Measurements from ENCODE around the gene RAB44. TPM values are rescaled to one million over a fixed set of nuclear protein-coding genes. Genes with fewer than 3 reads are reported as not detected.

The RAB44 gene
- polyA plus RNA-seq, 4 donors = 0.07 to 0.22 (median 0.18) TPM; not detected in 1

- DNase-seq (no peak), FAIRE-seq (no peak)
- H3K4me1 ChIP-seq (ENCODE audit: control insufficient read depth in 3 of 3, insufficient read depth in 2 of 3, low read depth in 1 of 3, low read length in 2 of 3) = peaks cover 0 to 20% (median 3%) of the 10 kb centered on the region in 3 donors
- no peaks in the 10 kb centered on the region for H3K36me3 ChIP-seq (ENCODE audit: control insufficient read depth in 3 of 3, insufficient read depth in 2 of 3, low read depth in 1 of 3, low read length in 3 of 3)
- H3K27ac ChIP-seq (ENCODE audit: low read depth in 1 of 3, low read length in 2 of 3) = no peak overlapping the region
- WGBS, 3 donors = 64 to 79% (median 72%) methylated on average over 5 of the region's 5 CpGs
- H3K9me3 ChIP-seq (ENCODE audit: control insufficient read depth in 2 of 2, insufficient read depth in 1 of 2, low read depth in 1 of 2, low read length in 1 of 2) = no peaks in the 10 kb centered on the region
- no peaks in the 10 kb centered on the region for H3K27me3 ChIP-seq (ENCODE audit: control insufficient read depth in 3 of 3, insufficient read depth in 3 of 3, low read length in 3 of 3)
- no peak overlapping the region for H3K4me3 ChIP-seq (ENCODE audit: low read depth in 1 of 3, low read length in 3 of 3)
These were observed 80.2 kb downstream of the RAB44 start for GRCh38 chr6:36777801-36778200.

GRCh38 chr6:36779227-36779626 is 81.6 kb downstream of the RAB44 start:
- 75 to 83% (median 79%) methylated on average over 5 of the region's 5 CpGs for WGBS, 3 donors
- Histone ChIP-seq H3K4me3 (ENCODE audit: low read depth in 1 of 3, low read length in 3 of 3) (no peak overlapping the region), H3K4me1 (ENCODE audit: control insufficient read depth in 3 of 3, insufficient read depth in 2 of 3, low read depth in 1 of 3, low read length in 2 of 3) (peaks cover 0 to 20% (median 3%) of the 10 kb centered on the region in 3 donors), H3K36me3 (ENCODE audit: control insufficient read depth in 3 of 3, insufficient read depth in 2 of 3, low read depth in 1 of 3, low read length in 3 of 3) (no peaks in the 10 kb centered on the region), H3K27ac (ENCODE audit: low read depth in 1 of 3, low read length in 2 of 3) (no peak overlapping the region), H3K27me3 (ENCODE audit: control insufficient read depth in 3 of 3, insufficient read depth in 3 of 3, low read length in 3 of 3) (no peaks in the 10 kb centered on the region), H3K9me3 (ENCODE audit: control insufficient read depth in 2 of 2, insufficient read depth in 1 of 2, low read depth in 1 of 2, low read length in 1 of 2) (no peaks in the 10 kb centered on the region)
- no peak for DNase-seq
- FAIRE-seq = no peak

- WGBS, 3 donors = 11 to 43% (median 19%) methylated on average over 11 of the region's 11 CpGs
- Histone ChIP-seq H3K9me3 (ENCODE audit: control insufficient read depth in 2 of 2, insufficient read depth in 1 of 2, low read depth in 1 of 2, low read length in 1 of 2) (no peaks in the 10 kb centered on the region), H3K4me3 (ENCODE audit: low read depth in 1 of 3, low read length in 3 of 3) (no peak overlapping the region), H3K4me1 (ENCODE audit: control insufficient read depth in 3 of 3, insufficient read depth in 2 of 3, low read depth in 1 of 3, low read length in 2 of 3) (peaks cover 0 to 20% (median 3%) of the 10 kb centered on the region in 3 donors), H3K27me3 (ENCODE audit: control insufficient read depth in 3 of 3, insufficient read depth in 3 of 3, low read length in 3 of 3) (no peaks in the 10 kb centered on the region), H3K36me3 (ENCODE audit: control insufficient read depth in 3 of 3, insufficient read depth in 2 of 3, low read depth in 1 of 3, low read length in 3 of 3) (no peaks in the 10 kb centered on the region), H3K27ac (ENCODE audit: low read depth in 1 of 3, low read length in 2 of 3) (peak overlapping the region in 1 of 3 donors; percentile 0)
- no peak for FAIRE-seq
- DNase-seq = peak; percentile 70 to 78
These were observed 83.0 kb downstream of the RAB44 start for GRCh38 chr6:36780442-36781177.

- Histone ChIP-seq H3K9me3 (ENCODE audit: control insufficient read depth in 2 of 2, insufficient read depth in 1 of 2, low read depth in 1 of 2, low read length in 1 of 2) (no peaks in the 10 kb centered on the region), H3K27ac (ENCODE audit: low read depth in 1 of 3, low read length in 2 of 3) (no peak overlapping the region), H3K4me3 (ENCODE audit: low read depth in 1 of 3, low read length in 3 of 3) (no peak overlapping the region), H3K36me3 (ENCODE audit: control insufficient read depth in 3 of 3, insufficient read depth in 2 of 3, low read depth in 1 of 3, low read length in 3 of 3) (no peaks in the 10 kb centered on the region), H3K4me1 (ENCODE audit: control insufficient read depth in 3 of 3, insufficient read depth in 2 of 3, low read depth in 1 of 3, low read length in 2 of 3) (peaks cover 0 to 20% (median 3%) of the 10 kb centered on the region in 3 donors), H3K27me3 (ENCODE audit: control insufficient read depth in 3 of 3, insufficient read depth in 3 of 3, low read length in 3 of 3) (no peaks in the 10 kb centered on the region)
- no peak for FAIRE-seq
- WGBS, 3 donors = 64 to 72% (median 65%) methylated on average over 8 of the region's 8 CpGs
- no peak for DNase-seq
These were observed 84.0 kb downstream of the RAB44 start for GRCh38 chr6:36781669-36782068.

Other genes starting within 250 kb of the RAB44 start
- gene STK38, start 150.3 kb upstream of the RAB44 start, polyA plus RNA-seq = 10 to 100 TPM; 27.6 to 52.1 (median 39.9) TPM
- gene SRSF3, start 103.5 kb upstream of the RAB44 start, polyA plus RNA-seq = 100 to 1,000 TPM; 115 to 400 (median 219) TPM
- gene CDKN1A, start 19.1 kb upstream of the RAB44 start, polyA plus RNA-seq = 100 to 1,000 TPM in 3 of 4 donors, 10 to 100 TPM in 1; 96.8 to 464 (median 292) TPM
- gene CPNE5, start 141.6 kb downstream of the RAB44 start, polyA plus RNA-seq = 10 to 100 TPM in 1 of 4 donors, 1 to 10 TPM in 3; 2.0 to 10.8 (median 4.1) TPM
- 10 to 100 TPM in 2 of 4 donors, 1 to 10 TPM in 2; 8.1 to 37.3 (median 19.2) TPM for gene PPIL1, start 177.0 kb downstream of the RAB44 start, polyA plus RNA-seq
- gene C6orf89, start 188.1 kb downstream of the RAB44 start, polyA plus RNA-seq = 10 to 100 TPM in 2 of 4 donors, 1 to 10 TPM in 2; 6.5 to 38.7 (median 18.8) TPM

Data from small intestine (tissue), 7 donors.